Pons (tissue), 1 donor: ENCODE measurements around the gene MMP2.

Experiments
- DNase-seq: peaks from one replicate; pipeline ENCODE4 v3.0.0-alpha.2; 2016; ENCODE audit warnings: low spot score

Gene MMP2

GRCh38 chr16:55469821-55470532 lies 9.0 kb upstream of the MMP2 start:
- DNase-seq = no peak

- peak; percentile 29 for DNase-seq
These were observed 8.2 kb upstream of the MMP2 start for GRCh38 chr16:55470533-55471371.

- no peak for DNase-seq
These were observed 7.4 kb upstream of the MMP2 start for GRCh38 chr16:55471448-55472097.

- no peak for DNase-seq
These were observed 5.4 kb upstream of the MMP2 start for GRCh38 chr16:55473587-55473986.

GRCh38 chr16:55474821-55475220 lies 4.2 kb upstream of the MMP2 start:
- DNase-seq = no peak

GRCh38 chr16:55475919-55476318 lies 3.1 kb upstream of the MMP2 start:
- DNase-seq = no peak

- no peak for DNase-seq
These were observed 2.1 kb upstream of the MMP2 start for GRCh38 chr16:55476625-55477533.

- DNase-seq = no peak
These were observed 1.3 kb upstream of the MMP2 start for GRCh38 chr16:55477736-55478135.

GRCh38 chr16:55479430-55480140 lies 587 bp downstream of the MMP2 start:
- DNase-seq = no peak

- peak; percentile 58 for DNase-seq
These were observed 1.2 kb downstream of the MMP2 start for GRCh38 chr16:55480228-55480655.

- DNase-seq = no peak
These were observed 2.0 kb downstream of the MMP2 start for GRCh38 chr16:55481023-55481422.

GRCh38 chr16:55482056-55482455 lies 3.1 kb downstream of the MMP2 start:
- DNase-seq = no peak

- DNase-seq = no peak
These were observed 8.2 kb downstream of the MMP2 start for GRCh38 chr16:55487048-55487803.

- no peak for DNase-seq
These were observed 9.3 kb downstream of the MMP2 start for GRCh38 chr16:55488306-55488705.

GRCh38 chr16:55489119-55489955 lies 10.3 kb downstream of the MMP2 start:
- DNase-seq = no peak

GRCh38 chr16:55489956-55490265 lies 10.9 kb downstream of the MMP2 start:
- DNase-seq = no peak

GRCh38 chr16:55490301-55490700 lies 11.3 kb downstream of the MMP2 start:
- no peak for DNase-seq

- DNase-seq = no peak
These were observed 12.7 kb downstream of the MMP2 start for GRCh38 chr16:55491691-55492090.

GRCh38 chr16:55492756-55493380 lies 13.9 kb downstream of the MMP2 start:
- no peak for DNase-seq
